HCT116 (cell line): Measurements from ENCODE around the gene CEBPA.

Experiments used
- CTCF ChIP-seq, 3 experiments: fragments of 200-600 bp in 1 of 3; sonication (generic) in 1 of 3; IDR thresholded peaks in 2 of 3; conservative IDR thresholded peaks in 1 of 3; 2 replicates each; pipeline ENCODE4 v1.5.1; 2012 to 2017; ENCODE audit warnings: low read depth in 2 of 3, low read length in 2 of 3, antibody characterized with exemption in 1 of 3, borderline replicate concordance in 1 of 3, control low read depth in 1 of 3, mild to moderate bottlenecking in 1 of 3, mixed read lengths in 1 of 3, mixed run types in 1 of 3, moderate library complexity in 1 of 3; ENCODE audit not compliant: insufficient read depth in 1 of 3
- EZH2phosphoT487 ChIP-seq: fragments of 200-600 bp; IDR thresholded peaks from 2 replicates; pipeline ENCODE4 v1.6.1; 2018; ENCODE audit warnings: antibody characterized with exemption, borderline replicate concordance
- POLR2A ChIP-seq: IDR thresholded peaks from 2 replicates; pipeline ENCODE4 v1.7.0; 2011; ENCODE audit warnings: borderline replicate concordance; ENCODE audit not compliant: insufficient read depth, insufficient read length; ENCODE audit errors: extremely low read depth
- REST ChIP-seq: IDR thresholded peaks from 2 replicates; pipeline ENCODE4 v1.6.1; 2012; ENCODE audit warnings: low read depth
- SIN3A ChIP-seq: IDR thresholded peaks from 2 replicates; pipeline ENCODE4 v1.6.1; 2012; ENCODE audit warnings: low read depth
- YY1 ChIP-seq: IDR thresholded peaks from 2 replicates; pipeline ENCODE4 v1.6.1; 2011; ENCODE audit warnings: low read length, low read depth, moderate library complexity, mild to moderate bottlenecking; ENCODE audit not compliant: insufficient replicate concordance; ENCODE audit errors: extremely low read depth
- ZNF274 ChIP-seq: fragments of 200-500 bp; sonication (Bioruptor generic); IDR thresholded peaks from 2 replicates; pipeline ENCODE4 v1.6.1; 2014; ENCODE audit warnings: mild to moderate bottlenecking, low read depth, low read length, inconsistent platforms

GRCh38 chr19:33304760-33305647, 2.7 kb upstream of the CEBPA start:
- TF ChIP-seq EZH2phosphoT487 = no peak
- TF ChIP-seq YY1 = no peak
- TF ChIP-seq CTCF (IDR thresholded peaks at IDR 0.05 in 2 of 3, conservative IDR thresholded peaks at IDR 0.05 in 1 of 3; ENCODE audit: borderline replicate concordance in 1 of 3, insufficient read depth in 1 of 3, low read depth in 2 of 3, low read length in 2 of 3) = peak in 2 of 3 experiments; percentile 18 to 44; a peak in 2 of 6 replicates
- no peak for TF ChIP-seq SIN3A
- no peak for TF ChIP-seq POLR2A
- no peak for TF ChIP-seq REST
- TF ChIP-seq ZNF274 = no peak
